HG03139 (cell line): ENCODE data around the gene ISLR.

Experiments used
- ATAC-seq: cut with Tn5 transposase; IDR thresholded peaks from one replicate; pipeline ENCODE4 v1.9.1; 2021; ENCODE audit not compliant: unreplicated experiment

The ISLR gene

DNA sequence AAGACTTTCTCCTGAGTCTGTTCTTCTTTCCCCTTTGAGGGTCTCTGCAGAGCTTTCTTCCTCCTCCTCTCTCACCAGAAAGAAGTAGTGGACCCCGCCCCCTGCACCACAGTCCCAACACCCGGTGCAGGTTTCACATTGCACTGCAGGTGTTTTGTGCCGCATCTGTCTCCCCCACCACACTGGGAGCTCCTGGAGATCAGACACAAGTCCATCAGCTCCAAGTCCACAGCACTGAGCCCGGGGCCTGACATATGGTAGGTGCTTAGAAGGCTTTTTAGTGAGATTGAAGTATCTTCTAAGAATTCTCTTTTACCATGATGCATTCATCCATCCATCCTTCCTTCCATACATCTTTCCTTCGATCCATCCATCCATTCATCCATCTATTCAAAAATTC is 19.2 kb downstream of the ISLR start:
- no peak for ATAC-seq

DNA sequence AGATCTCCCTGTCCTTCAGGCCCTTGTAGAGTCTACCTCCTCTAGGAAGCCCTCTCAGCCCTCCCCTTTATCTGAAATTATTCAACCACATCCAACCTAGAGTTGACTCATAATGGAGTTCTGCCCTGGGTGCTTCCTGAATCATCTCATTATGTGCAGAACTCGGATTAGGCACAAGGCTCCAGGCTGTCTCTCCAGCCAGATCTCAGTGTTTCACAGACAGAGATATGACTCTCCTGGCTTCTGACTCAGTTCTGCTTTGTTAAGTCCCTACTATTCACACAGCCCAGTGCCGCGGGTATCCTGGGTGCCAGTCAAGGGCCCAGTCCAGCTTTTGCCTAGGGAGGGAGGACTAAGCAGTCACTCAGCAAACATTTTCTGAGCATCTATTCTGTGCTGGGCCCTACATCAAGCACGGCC is 19.8 kb downstream of the ISLR start:
- no peak for ATAC-seq

DNA sequence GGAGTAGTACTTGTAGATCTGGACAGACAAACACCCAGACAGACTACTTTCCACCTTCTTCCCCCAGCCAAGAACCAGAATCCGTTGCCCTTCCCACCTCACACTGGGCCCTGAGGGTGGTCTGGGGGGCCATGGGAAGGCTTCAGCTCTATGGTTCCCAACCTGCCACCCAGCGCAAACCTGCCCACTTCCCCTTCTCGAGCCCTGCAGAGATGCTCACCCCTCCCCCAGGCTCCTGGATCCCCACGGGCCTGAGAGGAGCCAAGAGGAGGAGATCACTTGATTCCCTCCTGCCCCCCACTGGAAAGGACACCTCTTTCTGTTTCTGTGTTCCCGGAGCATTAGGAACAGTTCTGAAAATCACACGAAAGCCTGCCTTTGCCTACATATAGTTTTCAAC is 20.4 kb downstream of the ISLR start:
- no peak for ATAC-seq

GRCh38 chr15:74194572-74195559 is 21.4 kb downstream of the ISLR start:
- ATAC-seq: no peak

GRCh38 chr15:74196175-74196574 is 22.7 kb downstream of the ISLR start:
- ATAC-seq: no peak

DNA sequence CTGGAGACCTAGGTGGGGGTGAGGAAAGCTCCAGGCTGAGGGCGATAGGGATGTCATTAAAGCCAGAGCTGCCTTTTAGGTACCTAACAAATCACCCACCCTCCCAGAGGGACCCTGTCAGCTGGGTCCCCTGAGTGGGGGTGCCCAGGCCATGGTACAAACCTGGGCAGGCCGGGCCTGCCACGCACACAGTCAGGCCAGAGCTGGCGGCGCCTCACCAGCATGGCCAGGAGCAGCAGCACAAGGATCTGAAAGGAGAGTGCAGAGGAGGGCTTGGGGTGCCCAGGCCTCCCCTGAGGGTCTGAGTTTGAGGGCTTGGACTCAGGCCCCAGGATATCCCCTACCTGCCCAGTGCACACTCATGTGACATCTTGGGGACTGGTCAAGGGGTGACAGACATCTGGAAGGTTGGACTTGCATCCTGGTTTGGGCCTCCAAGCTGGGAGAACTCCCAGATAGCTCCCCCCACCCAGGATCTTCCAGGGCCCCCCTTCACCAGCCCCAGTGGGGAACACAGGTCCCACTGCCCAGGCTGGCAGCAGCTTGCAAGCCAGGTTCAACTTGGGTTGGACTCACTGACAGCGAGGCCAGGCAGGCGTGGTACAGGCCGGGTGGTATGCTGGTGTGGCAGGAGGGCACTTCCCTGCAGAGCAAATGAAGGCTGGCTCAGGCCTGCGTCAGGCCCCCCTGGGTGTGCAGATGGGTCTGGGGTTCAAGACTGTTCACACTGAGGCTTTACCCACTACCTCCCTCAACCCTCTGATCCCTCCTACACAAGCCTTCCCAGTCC is 23.9 kb downstream of the ISLR start:
- no peak for ATAC-seq

GRCh38 chr15:74199297-74199652 is 25.8 kb downstream of the ISLR start:
- no peak for ATAC-seq

DNA sequence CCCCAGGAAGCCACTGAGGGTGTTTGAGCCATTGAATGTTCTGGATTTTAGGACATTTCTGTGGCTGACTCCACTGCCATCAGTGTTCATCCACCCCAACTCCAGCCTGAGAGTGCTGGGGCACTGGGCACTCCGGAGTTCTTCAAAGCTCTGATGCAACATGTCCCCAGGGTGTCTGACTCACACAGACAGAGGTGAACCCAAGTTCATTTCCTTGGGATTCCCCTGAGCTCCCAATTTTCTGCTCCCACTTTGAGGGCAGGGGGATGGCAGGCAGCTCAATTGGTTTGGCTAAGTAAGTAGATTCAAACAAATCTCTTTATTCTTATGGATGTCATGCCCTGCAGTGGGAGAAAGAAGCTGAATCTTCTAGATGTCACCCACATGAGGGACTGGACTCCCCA is 26.9 kb downstream of the ISLR start:
- no peak for ATAC-seq

DNA sequence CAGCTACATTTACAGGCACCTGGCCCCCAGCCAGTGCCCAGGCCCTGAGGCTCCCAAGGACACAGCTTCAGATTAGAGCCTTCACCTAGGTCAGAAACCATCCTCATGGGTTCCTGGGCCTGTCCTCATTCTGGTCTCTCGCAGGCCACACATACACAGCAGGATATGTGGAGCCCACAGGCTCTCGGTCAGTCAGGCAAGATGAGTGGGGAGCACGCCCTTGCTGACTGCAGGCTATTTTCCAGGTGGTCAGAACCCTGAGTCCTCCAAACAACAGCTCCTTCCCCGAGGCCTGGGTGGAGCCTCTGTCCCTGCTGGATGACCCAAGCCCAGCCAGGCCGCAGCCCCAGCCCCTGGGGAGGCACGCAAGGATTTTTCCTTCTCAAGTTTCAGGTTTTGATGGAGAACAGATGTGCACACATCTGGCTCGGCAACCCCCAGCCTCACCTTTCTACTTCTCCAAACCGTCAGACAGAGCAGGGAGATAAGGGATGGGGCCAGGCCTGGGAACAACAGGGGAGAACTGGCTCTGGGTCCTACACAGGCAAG is 27.4 kb downstream of the ISLR start:
- no peak for ATAC-seq

GRCh38 chr15:74201710-74202420 is 28.4 kb downstream of the ISLR start:
- no peak for ATAC-seq

DNA sequence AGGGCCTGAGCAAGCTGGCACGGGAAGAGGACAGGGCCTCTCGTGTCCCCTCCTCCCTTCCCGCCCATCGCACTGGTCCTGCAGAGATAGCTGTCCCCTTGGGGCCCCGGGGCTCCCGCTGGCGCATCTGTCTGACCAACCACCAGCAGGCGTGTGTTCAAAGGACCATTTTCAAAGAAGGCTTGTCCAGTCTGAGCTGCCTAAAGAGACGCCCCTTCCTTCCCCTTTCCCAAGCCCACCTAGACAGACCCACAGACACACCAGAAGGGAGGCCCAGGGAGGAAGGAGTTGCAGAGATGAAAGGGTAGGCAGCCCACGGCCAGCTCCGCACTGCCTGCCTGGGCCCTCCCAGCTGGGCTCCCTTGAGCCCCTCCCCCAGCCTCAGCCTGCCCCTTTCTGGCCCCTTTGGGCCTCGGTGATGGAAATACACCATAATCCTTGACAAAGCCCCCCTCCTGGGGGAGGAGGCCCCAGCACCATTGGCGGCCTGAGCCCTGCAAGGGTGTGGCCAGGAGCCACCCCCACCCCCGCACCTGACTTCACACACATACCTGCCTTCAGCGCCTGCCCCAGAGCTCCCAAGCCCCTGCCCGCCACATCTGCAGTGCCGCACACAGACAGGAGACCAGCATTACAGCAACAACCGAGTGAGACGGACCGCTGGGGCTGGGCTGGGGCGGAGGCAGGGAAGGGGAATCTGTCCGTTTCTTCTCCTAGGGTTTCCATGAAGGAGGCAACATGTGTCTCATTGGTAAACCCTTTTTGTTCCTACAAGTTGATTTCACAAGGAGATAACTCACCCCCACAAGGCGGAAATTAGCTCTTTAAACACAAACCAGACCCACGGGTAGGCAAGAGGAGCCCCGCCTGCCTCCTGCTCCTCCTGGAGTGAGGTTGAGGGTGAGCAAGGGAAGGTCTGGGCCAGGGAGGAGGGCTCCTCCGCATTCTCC is 29.2 kb downstream of the ISLR start, which contains the start of gene STRA6:
STRA6 (minus strand) TSS at position 336 of the 950 bp plus-strand sequence. CDS start 520 bp downstream, outside the sequence.
- ATAC-seq: no peak

- no peak for ATAC-seq
Measured at GRCh38 chr15:74203914-74204431, 30.5 kb downstream of the ISLR start.

GRCh38 chr15:74205582-74205947 is 32.1 kb downstream of the ISLR start:
- no peak for ATAC-seq

GRCh38 chr15:74206801-74207281 is 33.3 kb downstream of the ISLR start:
- no peak for ATAC-seq

GRCh38 chr15:74207652-74208440 is 34.3 kb downstream of the ISLR start:
- no peak for ATAC-seq

- no peak for ATAC-seq
Measured at GRCh38 chr15:74208496-74208895, 35.0 kb downstream of the ISLR start.

DNA sequence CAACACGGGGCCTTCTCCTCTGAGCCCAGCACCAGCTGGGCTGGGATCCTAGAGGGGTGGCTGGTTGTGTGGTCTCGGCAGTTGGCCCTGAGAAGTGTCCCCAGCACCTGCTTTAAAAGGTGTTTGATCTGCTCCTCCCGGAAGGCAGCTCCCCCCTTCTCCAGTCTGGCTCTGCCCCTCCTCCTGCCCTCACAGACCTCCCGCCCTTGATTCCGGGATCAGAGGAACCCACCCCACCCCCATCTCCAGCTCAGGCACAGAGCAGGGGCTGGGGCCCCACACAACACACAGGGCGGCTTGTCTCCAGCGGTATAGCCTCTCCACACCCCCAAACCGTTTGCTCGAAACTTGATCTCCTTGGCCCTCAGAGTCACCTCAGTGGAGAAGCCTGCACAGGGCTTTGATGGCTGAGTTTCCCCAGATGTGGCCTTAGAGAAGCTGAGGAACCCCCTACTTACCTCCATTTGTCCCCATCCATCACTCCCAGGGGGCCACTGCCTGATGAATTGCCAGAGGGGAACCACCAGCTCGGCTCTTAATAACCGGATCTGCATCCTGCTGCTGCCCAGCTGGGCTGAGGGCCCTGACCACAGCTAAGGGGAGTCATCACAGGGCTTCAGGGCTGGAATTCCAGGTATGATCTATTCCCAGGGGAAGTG is 35.5 kb downstream of the ISLR start:
- ATAC-seq: no peak

DNA sequence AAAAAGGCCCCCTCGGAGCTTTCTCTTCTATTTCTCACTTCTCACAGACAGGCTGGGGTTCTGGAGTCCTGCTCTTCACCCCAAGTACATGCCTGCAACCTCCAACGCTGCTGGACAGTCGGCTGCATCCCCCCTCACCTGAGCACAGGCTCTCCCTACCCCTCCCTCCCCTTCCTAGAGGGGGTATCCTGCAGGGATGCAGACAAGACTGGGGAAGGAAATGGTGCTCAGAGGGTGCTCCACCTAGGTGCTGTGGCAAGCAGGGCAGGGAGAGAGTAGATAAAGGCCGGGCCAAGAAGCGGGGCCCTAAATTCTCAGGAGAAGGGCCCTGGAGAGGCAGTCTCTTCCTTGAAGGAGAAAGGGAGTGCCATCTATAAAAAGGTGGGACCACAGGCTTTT is 36.0 kb downstream of the ISLR start:
- ATAC-seq: no peak
